K562 (cell line): ENCODE data around the gene ADNP2. TPM values are rescaled to one million over a fixed set of nuclear protein-coding genes. Genes with fewer than 3 reads are reported as not detected.

Experiments used
- ATAC-seq: fragments of 200-7000 bp; cut with Tn5 transposase; 3 replicates; pipeline ENCODE4 v1.9.1; 2020; ENCODE audit warnings: moderate library complexity
- BruUV-seq: library from RNA; stranded (reverse); fragments of 400-500 nt; replicated peaks from 2 replicates; lab custom pipeline; 2021; lab: Mats Ljungman, UMichigan
- CTCF ChIA-PET: fragments of 300-600 bp; formaldehyde crosslinking; extraction: SDS; loops from one replicate; lab custom pipeline; 2021; ENCODE audit warnings: low intra/inter-chr PET ratio; lab: Yijun Ruan, JAX
- POLR2A ChIA-PET: fragments of 300-600, 350-650 bp; sonication (Branson Sonifier 250); formaldehyde crosslinking; extraction: SDS; loops from one replicate; lab custom pipeline; 2021; ENCODE audit warnings: antibody characterized with exemption, inconsistent platforms; lab: Yijun Ruan, JAX
- DNase-seq, 4 experiments: peaks; one replicate each; pipeline versions ENCODE4 v3.0.0 to v3.0.0-alpha.2; 2011 to 2018; ENCODE audit warnings: low spot score in 3 of 4, mixed read lengths in 3 of 4; ENCODE audit errors: extremely low read depth in 1 of 4
- FAIRE-seq: peaks from 2 replicates; lab custom pipeline; 2011; peaks lifted over from hg19 to GRCh38; lab: Jason Lieb, UNC
- H2AFZ ChIP-seq: 2 replicates; pipeline ENCODE4 v1.6.0; 2011; ENCODE audit warnings: low read depth, low read length, control low read depth, inconsistent platforms
- H3K27ac ChIP-seq: fragments of 200-600 bp; 3 replicates; pipeline ENCODE4 v1.8.0; 2011; ENCODE audit warnings: low read depth, mild to moderate bottlenecking, control low read depth, inconsistent platforms, low read length, moderate library complexity, mixed read lengths; ENCODE audit errors: extremely low read depth
- H3K27me3 ChIP-seq, 2 experiments: fragments of 300-600 bp in 1 of 2; 2 replicates in 1 of 2; 3 replicates in 1 of 2; pipeline versions ENCODE4 v1.6.0 to v1.8.0; 2011; ENCODE audit warnings: inconsistent platforms in 2 of 2, low read length in 2 of 2, mild to moderate bottlenecking in 1 of 2, mixed read lengths in 1 of 2, moderate library complexity in 1 of 2; ENCODE audit not compliant: control insufficient read depth in 2 of 2, insufficient read depth in 2 of 2
- H3K36me3 ChIP-seq: fragments of 300-600 bp; 3 replicates; pipeline ENCODE4 v1.8.0; 2011; ENCODE audit warnings: mild to moderate bottlenecking, low read length, inconsistent platforms; ENCODE audit not compliant: control insufficient read depth, insufficient read depth
- H3K4me1 ChIP-seq, 2 experiments: fragments of 200-600 bp in 1 of 2; replicated peaks in 1 of 2; 2 replicates in 1 of 2; 3 replicates in 1 of 2; pipeline versions ENCODE4 v1.5.1 to v1.8.0; 2011; ENCODE audit warnings: inconsistent platforms in 2 of 2, low read length in 2 of 2, mild to moderate bottlenecking in 1 of 2, mixed read lengths in 1 of 2, moderate library complexity in 1 of 2; ENCODE audit not compliant: control insufficient read depth in 2 of 2, insufficient read depth in 2 of 2
- H3K4me2 ChIP-seq: 2 replicates; pipeline ENCODE4 v1.6.1; 2011; ENCODE audit warnings: low read length, control low read depth, inconsistent platforms, mixed read lengths; ENCODE audit not compliant: insufficient read depth
- H3K4me3 ChIP-seq: fragments of 200-600 bp; sonication (generic), shearing (Covaris generic); 2 replicates; pipeline ENCODE4 v1.5.1; 2016; ENCODE audit warnings: control low read depth, inconsistent platforms
- H3K79me2 ChIP-seq: fragments of 200-600 bp; 3 replicates; pipeline ENCODE4 v1.8.0; 2011; ENCODE audit warnings: low read length, inconsistent platforms; ENCODE audit not compliant: control insufficient read depth, insufficient read depth
- H3K9ac ChIP-seq, 2 experiments: 2 replicates each; pipeline versions ENCODE4 v1.6.0 to v1.6.1; 2011; ENCODE audit warnings: low read depth in 2 of 2, low read length in 2 of 2, control low read depth in 1 of 2, inconsistent platforms in 1 of 2, mild to moderate bottlenecking in 1 of 2, mixed read lengths in 1 of 2; ENCODE audit not compliant: insufficient read depth in 1 of 2
- H3K9me1 ChIP-seq: one replicate; pipeline ENCODE4 v1.6.0; 2011; ENCODE audit warnings: inconsistent platforms, mild to moderate bottlenecking, low read length, moderate library complexity; ENCODE audit not compliant: control insufficient read depth, insufficient read depth
- H3K9me3 ChIP-seq: replicated peaks from 2 replicates; pipeline ENCODE4 v1.5.1; 2011; ENCODE audit warnings: low read depth, low read length, inconsistent platforms; ENCODE audit not compliant: control insufficient read depth, insufficient read depth
- H4K20me1 ChIP-seq: replicated peaks from 2 replicates; pipeline ENCODE4 v1.6.1; 2011; ENCODE audit warnings: low read length, inconsistent platforms, mixed read lengths; ENCODE audit not compliant: control insufficient read depth, insufficient read depth
- E4F1 ChIP-seq: fragments of 250-450 bp; sonication (Bioruptor Pico); IDR thresholded peaks from 2 replicates; pipeline ENCODE4 v1.5.0; 2021; ENCODE audit warnings: mild to moderate bottlenecking, borderline replicate concordance
- EP400 ChIP-seq: fragments of 450-650 bp; IDR thresholded peaks from 2 replicates; pipeline ENCODE4 v1.6.1; 2017; ENCODE audit warnings: antibody characterized with exemption, mild to moderate bottlenecking, moderate library complexity
- HEY1 ChIP-seq: fragments of 250-450 bp; sonication (Bioruptor Pico); IDR thresholded peaks from 2 replicates; pipeline ENCODE4 v1.5.0; 2020; ENCODE audit warnings: mild to moderate bottlenecking, moderate library complexity, borderline replicate concordance
- HOXB6 ChIP-seq: fragments of 250-450 bp; sonication (Bioruptor Pico); IDR thresholded peaks from 2 replicates; pipeline ENCODE4 v1.5.1; 2022; ENCODE audit warnings: mild to moderate bottlenecking, borderline replicate concordance
- KDM2B ChIP-seq: fragments of 250-450 bp; sonication (Bioruptor Pico); IDR thresholded peaks from 2 replicates; pipeline ENCODE4 v1.8.0; 2021; ENCODE audit warnings: mild to moderate bottlenecking, moderate library complexity
- MYNN ChIP-seq, 2 experiments: sonication (generic); formaldehyde crosslinking in 1 of 2; IDR thresholded peaks; 2 replicates each; pipeline versions ENCODE4 v1.5.0 to v1.6.1; 2016 to 2020; ENCODE audit warnings: antibody characterized with exemption in 1 of 2, missing genetic modification reagents in 1 of 2
- NCOA4 ChIP-seq: fragments of 450-650 bp; IDR thresholded peaks from 2 replicates; pipeline ENCODE4 v1.6.1; 2018; ENCODE audit warnings: mild to moderate bottlenecking; ENCODE audit not compliant: partially characterized antibody
- NFE2L1 ChIP-seq: fragments of 450-650 bp; IDR thresholded peaks from 2 replicates; pipeline ENCODE4 v1.6.1; 2016; ENCODE audit warnings: missing genetic modification characterization, low read depth, mild to moderate bottlenecking, missing compliant biosample characterization, moderate library complexity, borderline replicate concordance
- NFIX ChIP-seq: fragments of 250-450 bp; sonication (Bioruptor Pico); IDR thresholded peaks from 2 replicates; pipeline ENCODE4 v1.4.0; 2020; ENCODE audit warnings: low read depth, mild to moderate bottlenecking, moderate library complexity
- NR2F6 ChIP-seq: fragments of 450-650 bp; formaldehyde crosslinking; IDR thresholded peaks from 2 replicates; pipeline ENCODE4 v1.4.0; 2020; ENCODE audit warnings: mild to moderate bottlenecking
- RAD21 ChIP-seq, 2 experiments: fragments of 250-450 bp in 1 of 2; fragments of 450-650 bp in 1 of 2; sonication (Bioruptor Pico) in 1 of 2; formaldehyde crosslinking in 1 of 2; IDR thresholded peaks in 1 of 2; conservative IDR thresholded peaks in 1 of 2; 2 replicates each; pipeline versions ENCODE4 v1.4.0 to v1.8.0; 2020 to 2022; ENCODE audit warnings: mild to moderate bottlenecking in 2 of 2, moderate library complexity in 1 of 2
- SREBF2 ChIP-seq: sonication (generic); formaldehyde crosslinking; IDR thresholded peaks from 2 replicates; pipeline ENCODE4 v1.4.0; 2020; ENCODE audit warnings: mild to moderate bottlenecking, missing genetic modification reagents
- THRAP3 ChIP-seq: fragments of 450-650 bp; IDR thresholded peaks from 2 replicates; pipeline ENCODE4 v1.6.1; 2016; ENCODE audit warnings: mild to moderate bottlenecking, inconsistent platforms, borderline replicate concordance
- WGBS: fragments of 100-300 bp; shearing (Covaris generic); methylation state at CpG from one replicate; pipeline ENCODE4 v1.1.6; 2016; ENCODE audit warnings: low coverage, mixed read lengths; ENCODE audit not compliant: insufficient coverage; ENCODE audit errors: missing lambda C conversion rate; 5-methylcytosine and 5-hydroxymethylcytosine counted together
- in situ Hi-C: fragments of 300-500 bp; cut with MboI; formaldehyde crosslinking; loops from 4 replicates; pipeline ENCODE4 v1.15.0; 2018; ENCODE audit warnings: inconsistent platforms, mixed read lengths
- intact Hi-C: fragments of 100-400 bp; cut with micrococcal nuclease; formaldehyde crosslinking; loops from 2 replicates; pipeline ENCODE4 v1.14.2; 2022
- polyA plus RNA-seq, 8 experiments: library from polyadenylated mRNA; depleted of rRNA in 4 of 8; stranded (reverse) in 5 of 8; unstranded in 3 of 8; fragments of >200 nt; fragmentation: Nextera tagmentation in 2 of 8; fragmentation: Illumina TruSeq in 1 of 8; extraction: Ambion mirVana in 2 of 8; extraction: Trizol in 1 of 8; gene quantifications; 2 replicates each; pipeline versions ENCODE4 v1.2.1 to v1.2.3, GENCODE V29; 2011 to 2014; ENCODE audit warnings: inconsistent platforms in 1 of 8, missing spikeins in 1 of 8
- total RNA-seq, 7 experiments: library from RNA; depleted of rRNA in 6 of 7; stranded (reverse); fragments of >200 nt in 6 of 7; fragmentation: Illumina TruSeq in 2 of 7; extraction: Trizol in 2 of 7; gene quantifications; 2 replicates each; pipeline versions ENCODE4 v1.2.1 to v1.2.3, GENCODE V29; 2011 to 2021; ENCODE audit warnings: low replicate concordance in 1 of 7

The ADNP2 gene
- total and polyA plus RNA-seq, 9 of the 15 experiments (the other 6 are each of a cell fraction or from before 2014, with no cell fraction given) = 5.8 to 24.3 (median 16.0) TPM

- TF ChIP-seq MYNN (IDR thresholded peaks at IDR 0.05) (no peak), MYNN (CRISPR knock-in tag; IDR thresholded peaks at IDR 0.05) (no peak), NFE2L1 (no peak), THRAP3 (no peak)
- TF ChIP-seq, all 486 proteins: peak for 0
Observed at GRCh38 chr18:80097201-80097600, 11.9 kb upstream of the ADNP2 start (continued).

GRCh38 chr18:80103231-80103630 is 5.8 kb upstream of the ADNP2 start:
- Histone ChIP-seq H3K9me3 (no peaks in the 10 kb centered on the region), H3K36me3 (no peaks in the 10 kb centered on the region), H3K9ac (no peak overlapping the region), H3K79me2 (no peaks in the 10 kb centered on the region), H4K20me1 (no peaks in the 10 kb centered on the region), H3K9me1 (no peaks in the 10 kb centered on the region), H2AFZ (no peak overlapping the region), H3K4me2 (no peak overlapping the region), H3K27me3 (no peaks in the 10 kb centered on the region), H3K4me1 (peaks cover 16 to 31% of the 10 kb centered on the region in 2 experiments; a peak in 4 of 5 replicates), H3K27ac (no peak overlapping the region), H3K4me3 (no peak overlapping the region)
- 52% methylated on average over 6 of the region's 6 CpGs for WGBS
- BruUV-seq = no TSS peak
- FAIRE-seq (no peak), ATAC-seq (no peak), DNase-seq (no peak)
- CTCF ChIA-PET = no interaction called here
- in situ Hi-C loops (no loop called here), intact Hi-C loops (no loop called here)
- TF ChIP-seq RAD21 (CRISPR knock-in tag; conservative IDR thresholded peaks at IDR 0.05 in 1 of 2, IDR thresholded peaks at IDR 0.05 in 1 of 2) (no peak), NCOA4 (no peak), NFIX (CRISPR knock-in tag) (no peak), NR2F6 (CRISPR knock-in tag) (no peak), EP400 (no peak), HEY1 (CRISPR knock-in tag) (no peak), KDM2B (CRISPR knock-in tag) (no peak), SREBF2 (CRISPR knock-in tag) (no peak), HOXB6 (CRISPR knock-in tag) (no peak), E4F1 (no peak)
- POLR2A ChIA-PET = no interaction called here
